Activated naive CD8-positive, alpha-beta T cell treated with anti-CD3 and anti-CD28 coated beads, Interleukin-2, amount 10 ng/mL, durations not matched to agents 7 days and 5 days (primary cell): Measurements from ENCODE around the gene AMOT. TPM values are rescaled to one million over a fixed set of nuclear protein-coding genes. Genes with fewer than 3 reads are reported as not detected.

Experiments
- ATAC-seq: fragments of 150-1000 bp; cut with Tn5 transposase; one replicate; pipeline ENCODE4 v1.10.0; 2021; ENCODE audit warnings: low read depth, moderate library complexity
- POLR2A ChIA-PET: fragments of 350-600 bp; sonication (Branson Sonifier 250); formaldehyde crosslinking; loops from one replicate; lab custom pipeline; 2021; ENCODE audit warnings: antibody characterized with exemption; lab: Charles Lee
- DNase-seq: peaks from one replicate; pipeline ENCODE4 v3.0.0; 2021
- H3K27ac Mint-ChIP-seq: one replicate; pipeline ENCODE4 v1.8.0; 2022; ENCODE audit warnings: mild to moderate bottlenecking, mixed read lengths
- H3K27me3 Mint-ChIP-seq: one replicate; pipeline ENCODE4 v1.8.0; 2022; ENCODE audit warnings: mild to moderate bottlenecking, moderate library complexity, mixed read lengths
- H3K36me3 Mint-ChIP-seq: one replicate; pipeline ENCODE4 v1.8.0; 2021; ENCODE audit warnings: mild to moderate bottlenecking, mixed read lengths
- H3K4me1 Mint-ChIP-seq: one replicate; pipeline ENCODE4 v1.8.0; 2021; ENCODE audit warnings: mixed read lengths
- H3K4me3 Mint-ChIP-seq: one replicate; pipeline ENCODE4 v1.8.0; 2022; ENCODE audit warnings: mild to moderate bottlenecking, moderate library complexity, mixed read lengths
- H3K9me3 Mint-ChIP-seq: one replicate; pipeline ENCODE4 v1.8.0; 2021; ENCODE audit warnings: mixed read lengths
- total RNA-seq, 2 experiments: library from RNA; stranded (reverse); gene quantifications; one replicate each; pipeline ENCODE4 v1.2.3, GENCODE V29; 2021

The AMOT gene
- total RNA-seq, 2 experiments from 2014 or later = 1.1 to 1.8 TPM

DNA sequence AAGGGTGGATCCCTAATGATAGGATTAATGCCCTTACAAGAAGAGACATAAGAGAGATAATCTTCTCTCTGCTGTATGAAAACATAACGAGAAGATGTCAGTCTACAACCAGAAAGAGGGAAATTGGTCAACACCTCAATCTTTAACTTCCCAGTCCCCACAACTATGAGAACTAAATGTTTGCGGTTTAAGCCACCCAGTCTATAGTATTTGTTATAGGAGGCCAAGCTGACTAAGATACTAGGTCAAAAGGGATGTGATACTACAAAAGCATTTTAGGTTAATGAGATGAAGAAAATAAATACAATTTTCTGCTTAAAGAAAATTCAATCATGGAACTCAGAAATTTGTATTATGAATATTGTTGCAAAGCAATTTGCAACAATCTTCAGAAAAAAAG is 105.5 kb downstream of the AMOT start:
- no peak for ATAC-seq
- no peak overlapping the region for H3K27ac Mint-ChIP-seq
- H3K36me3 Mint-ChIP-seq = no peaks in the 10 kb centered on the region
- peaks cover 3% of the 10 kb centered on the region for H3K4me1 Mint-ChIP-seq
- H3K4me3 Mint-ChIP-seq = no peak overlapping the region
- DNase-seq = no peak
- H3K9me3 Mint-ChIP-seq = no peaks in the 10 kb centered on the region
- POLR2A ChIA-PET = no interaction called here
- peaks cover 3% of the 10 kb centered on the region for H3K27me3 Mint-ChIP-seq

DNA sequence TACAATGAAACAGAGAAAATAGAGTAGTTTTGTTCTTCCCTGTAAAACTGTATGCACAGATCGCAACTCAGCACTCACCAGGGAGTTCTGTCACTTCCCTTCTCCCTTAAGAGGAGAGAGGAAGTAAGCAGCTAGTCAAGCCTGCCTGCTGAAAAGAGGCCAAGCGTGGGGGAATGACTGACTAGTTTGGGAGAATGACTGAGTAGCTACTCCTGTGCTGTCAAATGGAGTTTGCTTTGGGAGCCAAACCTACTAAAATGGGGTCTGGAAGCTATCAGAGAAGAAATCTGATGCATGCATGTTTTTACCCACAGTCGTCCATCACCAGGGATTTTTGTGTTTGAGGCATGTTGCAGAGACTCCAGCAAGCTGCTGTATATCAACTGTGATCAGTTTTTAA is 106.3 kb downstream of the AMOT start:
- Mint-ChIP-seq H3K27me3 (peaks cover 3% of the 10 kb centered on the region), H3K9me3 (no peaks in the 10 kb centered on the region), H3K4me1 (peaks cover 3% of the 10 kb centered on the region), H3K27ac (no peak overlapping the region), H3K36me3 (no peaks in the 10 kb centered on the region), H3K4me3 (no peak overlapping the region)
- POLR2A ChIA-PET = no interaction called here
- ATAC-seq (no peak), DNase-seq (no peak)

DNA sequence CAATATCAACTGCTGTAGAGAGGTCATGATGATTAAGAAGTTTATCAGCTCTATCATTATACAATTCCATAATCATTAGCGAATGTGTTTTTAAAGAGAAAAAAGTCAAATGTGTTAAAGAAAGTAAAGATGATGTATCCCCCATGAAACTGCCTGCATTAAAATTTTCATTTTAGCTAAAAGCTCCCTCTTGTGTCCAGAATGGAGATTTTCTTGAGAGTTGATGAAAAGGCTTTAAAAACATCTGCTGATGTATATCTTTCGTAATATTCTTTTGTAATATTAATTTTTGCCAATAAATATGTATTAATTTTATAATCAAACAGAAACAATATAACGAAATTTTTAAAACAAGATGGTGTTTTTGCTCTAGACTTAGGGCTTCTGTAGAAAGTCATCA is 108.8 kb downstream of the AMOT start:
- no peaks in the 10 kb centered on the region for H3K36me3 Mint-ChIP-seq
- no peak for DNase-seq
- no peaks in the 10 kb centered on the region for H3K4me1 Mint-ChIP-seq
- peaks cover 3% of the 10 kb centered on the region for H3K27me3 Mint-ChIP-seq
- ATAC-seq = no peak
- H3K27ac Mint-ChIP-seq = no peak overlapping the region
- POLR2A ChIA-PET = no interaction called here
- no peaks in the 10 kb centered on the region for H3K9me3 Mint-ChIP-seq
- no peak overlapping the region for H3K4me3 Mint-ChIP-seq

Other genes starting within 250 kb of the AMOT start
- under 1 TPM; 0.94 to 0.99 TPM for gene LHFPL1, start 160.9 kb downstream of the AMOT start, total RNA-seq